ENCODE measurements around the gene HSPA2. TPM values are rescaled to one million over a fixed set of nuclear protein-coding genes. Genes with fewer than 3 reads are reported as not detected.

The HSPA2 gene
- total RNA-seq (10 to 100 TPM; 25.0 to 65.6 (median 54.1) TPM), polyA plus RNA-seq (100 to 1,000 TPM in 1 of 3 donors, 10 to 100 TPM in 1, 1 to 10 TPM in 1; 4.1 to 180 (median 33.8) TPM)
- long read RNA-seq, donor 1, transcript HSPA2-201 (1 exons, 2,767 nt): major isoform, 114 of 114 reads
- long read RNA-seq, donor 1, partial matches to known transcripts: 0 of 114 reads
- long read RNA-seq, donor 1, other reads (novel, unspliced or antisense): 0 of 114 reads
- long read RNA-seq, donor 2, transcript HSPA2-201 (1 exons, 2,767 nt): major isoform, 294 of 294 reads
- long read RNA-seq, donor 2, partial matches to known transcripts: 0 of 294 reads
- long read RNA-seq, donor 2, other reads (novel, unspliced or antisense): 0 of 294 reads

- H3K36me3 ChIP-seq (ENCODE audit: insufficient read depth in 1 of 2, low read depth in 1 of 2): no peaks in the 10 kb centered on the region
- TF ChIP-seq, protein P1, sequence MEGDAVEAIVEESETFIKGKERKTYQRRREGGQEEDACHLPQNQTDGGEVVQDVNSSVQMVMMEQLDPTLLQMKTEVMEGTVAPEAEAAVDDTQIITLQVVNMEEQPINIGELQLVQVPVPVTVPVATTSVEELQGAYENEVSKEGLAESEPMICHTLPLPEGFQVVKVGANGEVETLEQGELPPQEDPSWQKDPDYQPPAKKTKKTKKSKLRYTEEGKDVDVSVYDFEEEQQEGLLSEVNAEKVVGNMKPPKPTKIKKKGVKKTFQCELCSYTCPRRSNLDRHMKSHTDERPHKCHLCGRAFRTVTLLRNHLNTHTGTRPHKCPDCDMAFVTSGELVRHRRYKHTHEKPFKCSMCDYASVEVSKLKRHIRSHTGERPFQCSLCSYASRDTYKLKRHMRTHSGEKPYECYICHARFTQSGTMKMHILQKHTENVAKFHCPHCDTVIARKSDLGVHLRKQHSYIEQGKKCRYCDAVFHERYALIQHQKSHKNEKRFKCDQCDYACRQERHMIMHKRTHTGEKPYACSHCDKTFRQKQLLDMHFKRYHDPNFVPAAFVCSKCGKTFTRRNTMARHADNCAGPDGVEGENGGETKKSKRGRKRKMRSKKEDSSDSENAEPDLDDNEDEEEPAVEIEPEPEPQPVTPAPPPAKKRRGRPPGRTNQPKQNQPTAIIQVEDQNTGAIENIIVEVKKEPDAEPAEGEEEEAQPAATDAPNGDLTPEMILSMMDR (IDR thresholded peaks at IDR 0.05): peak; percentile 75
- H3K4me3 ChIP-seq: peak within 1 kb of the TSS; percentile 81
- H3K27ac ChIP-seq: peak within 1 kb of the TSS; percentile 87
- ATAC-seq (peak; percentile 93 to 97 (median 95)), DNase-seq (peak; percentile 99)
- intact Hi-C loops (cut with DNase I): loop anchor here (2.0 to 5.0 kb wide), 3 partner anchors 34 to 97 kb away; no protein-coding TSS in a partner anchor
- H3K4me1 ChIP-seq: peaks cover 14% of the 10 kb centered on the region
- WGBS, 3 donors: 4% methylated on average over 78 to 79 of the region's 79 CpGs
- H3K27me3 ChIP-seq (ENCODE audit: insufficient read depth in 3 of 3, low read length in 2 of 3): no peaks in the 10 kb centered on the region
- H3K9me3 ChIP-seq: no peaks in the 10 kb centered on the region
These were observed at the start of gene HSPA2 for GRCh38 chr14:64540208-64541202. HSPA2 (plus strand) TSS chr14:64540741; CDS start chr14:64540850, 109 bp downstream.

DNA sequence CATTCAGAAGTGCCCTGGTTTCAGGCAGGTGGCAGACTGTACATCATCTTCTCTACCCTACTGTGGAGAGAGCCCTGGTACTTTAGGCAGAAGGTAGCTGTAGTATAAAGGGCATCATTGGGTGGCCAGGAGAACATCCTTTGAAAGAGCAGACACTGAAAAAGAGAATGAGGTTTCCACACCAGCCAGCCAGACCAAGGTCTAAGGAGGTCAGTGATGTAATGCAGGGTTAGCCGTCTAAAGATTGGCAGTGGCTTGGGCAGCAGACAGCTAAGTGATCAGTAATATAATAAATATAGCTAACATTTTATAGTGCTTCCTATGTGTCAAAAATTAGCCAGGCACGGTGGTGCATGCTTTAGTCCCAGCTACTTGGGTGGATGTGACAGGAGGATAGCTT is 48.9 kb upstream of the HSPA2 start:
- DNase-seq: no peak
- peaks cover 0 to 52% of the 10 kb centered on the region in 2 donors for H3K36me3 ChIP-seq (ENCODE audit: insufficient read depth in 1 of 2, low read depth in 1 of 2)
- H3K4me1 ChIP-seq: no peaks in the 10 kb centered on the region
- intact Hi-C loops (cut with DNase I): no loop called here
- H3K9me3 ChIP-seq: no peaks in the 10 kb centered on the region
- TF ChIP-seq, protein P1 (IDR thresholded peaks at IDR 0.05): no peak
- no peak overlapping the region for H3K4me3 ChIP-seq
- 36 to 56% (median 37%) methylated on average over 2 of the region's 2 CpGs for WGBS, 3 donors
- no peak overlapping the region for H3K27ac ChIP-seq
- ATAC-seq: peak; percentile 62 to 84 (median 73)
- H3K27me3 ChIP-seq (ENCODE audit: insufficient read depth in 3 of 3, low read length in 2 of 3): no peaks in the 10 kb centered on the region

- 89 to 95% (median 94%) methylated on average over 3 of the region's 3 CpGs for WGBS, 3 donors
- TF ChIP-seq, protein P1 (IDR thresholded peaks at IDR 0.05): no peak
- H3K36me3 ChIP-seq (ENCODE audit: insufficient read depth in 1 of 2, low read depth in 1 of 2): peaks cover 0 to 34% of the 10 kb centered on the region in 2 donors
- no peaks in the 10 kb centered on the region for H3K9me3 ChIP-seq
- no peak for ATAC-seq
- H3K27ac ChIP-seq: no peak overlapping the region
- no peak overlapping the region for H3K4me3 ChIP-seq
- H3K27me3 ChIP-seq (ENCODE audit: insufficient read depth in 3 of 3, low read length in 2 of 3): no peaks in the 10 kb centered on the region
- peaks cover 12% of the 10 kb centered on the region for H3K4me1 ChIP-seq
- intact Hi-C loops (cut with DNase I): no loop called here
- no peak for DNase-seq
These were observed 47.1 kb upstream of the HSPA2 start for GRCh38 chr14:64493455-64493854.

- ATAC-seq: no peak
- Histone ChIP-seq H3K36me3 (ENCODE audit: insufficient read depth in 1 of 2, low read depth in 1 of 2) (peaks cover 0 to 22% of the 10 kb centered on the region in 2 donors), H3K27me3 (ENCODE audit: insufficient read depth in 3 of 3, low read length in 2 of 3) (no peaks in the 10 kb centered on the region), H3K4me3 (no peak overlapping the region), H3K27ac (no peak overlapping the region), H3K4me1 (peaks cover 22% of the 10 kb centered on the region), H3K9me3 (no peaks in the 10 kb centered on the region)
- DNase-seq: no peak
- TF ChIP-seq, protein P1 (IDR thresholded peaks at IDR 0.05): no peak
- intact Hi-C loops (cut with DNase I): no loop called here
These were observed 45.3 kb upstream of the HSPA2 start for GRCh38 chr14:64495252-64495651.

Data from psoas muscle (tissue), 8 donors.